Trophoblast cell (in vitro differentiated cells and primary cell): Measurements from ENCODE around the gene SSTR1.
"Not testable (repeated sequence)": the region's sequence is repeated elsewhere in the genome, so short reads cannot be mapped to it uniquely, and the experiment has no call there.

Experiments used
- DNase-seq, 2 donors: peaks; one replicate each; pipeline ENCODE4 v3.0.0-alpha.2; 2016
- H2AFZ ChIP-seq: 2 replicates; pipeline ENCODE4 v1.6.1; 2013; ENCODE audit warnings: low read length, moderate library complexity, mild to moderate bottlenecking; ENCODE audit not compliant: insufficient read depth, poor library complexity
- H2AK5ac ChIP-seq: 2 replicates; pipeline ENCODE4 v1.6.1; 2013; ENCODE audit warnings: mild to moderate bottlenecking, low read length
- H2BK120ac ChIP-seq: 2 replicates; pipeline ENCODE4 v1.6.1; 2013; ENCODE audit warnings: low read length, mild to moderate bottlenecking, moderate library complexity; ENCODE audit not compliant: insufficient read depth, poor library complexity
- H2BK12ac ChIP-seq: 2 replicates; pipeline ENCODE4 v1.6.1; 2013; ENCODE audit warnings: mild to moderate bottlenecking, low read length, moderate library complexity
- H2BK5ac ChIP-seq: 2 replicates; pipeline ENCODE4 v1.6.1; 2013; ENCODE audit warnings: low read length, low read depth, moderate library complexity, mild to moderate bottlenecking; ENCODE audit not compliant: poor library complexity
- H3K14ac ChIP-seq: 2 replicates; pipeline ENCODE4 v1.6.1; 2013; ENCODE audit warnings: mild to moderate bottlenecking, low read length
- H3K18ac ChIP-seq: 2 replicates; pipeline ENCODE4 v1.6.1; 2013; ENCODE audit warnings: mild to moderate bottlenecking, low read length
- H3K23ac ChIP-seq: 2 replicates; pipeline ENCODE4 v1.6.1; 2013; ENCODE audit warnings: low read length
- H3K27ac ChIP-seq: 2 replicates; pipeline ENCODE4 v1.5.1; 2013; ENCODE audit warnings: low read depth, mild to moderate bottlenecking, inconsistent platforms, low read length, moderate library complexity
- H3K27me3 ChIP-seq: 2 replicates; pipeline ENCODE4 v1.6.1; 2013; ENCODE audit warnings: inconsistent platforms, mild to moderate bottlenecking, low read length, moderate library complexity; ENCODE audit not compliant: insufficient read depth
- H3K36me3 ChIP-seq, 2 experiments: 1 replicate in 1 of 2; 2 replicates in 1 of 2; pipeline ENCODE4 v1.6.1; 2013; ENCODE audit warnings: low read length in 2 of 2, mild to moderate bottlenecking in 2 of 2, moderate library complexity in 1 of 2; ENCODE audit not compliant: insufficient read depth in 2 of 2, control insufficient read depth in 1 of 2
- H3K4ac ChIP-seq: 2 replicates; pipeline ENCODE4 v1.6.1; 2013; ENCODE audit warnings: low read depth, mild to moderate bottlenecking, low read length, moderate library complexity
- H3K4me1 ChIP-seq, 2 experiments: 1 replicate in 1 of 2; 2 replicates in 1 of 2; pipeline ENCODE4 v1.6.1; 2013; ENCODE audit warnings: low read length in 2 of 2, mild to moderate bottlenecking in 2 of 2, moderate library complexity in 1 of 2; ENCODE audit not compliant: insufficient read depth in 2 of 2, control insufficient read depth in 1 of 2
- H3K4me2 ChIP-seq: 2 replicates; pipeline ENCODE4 v1.6.1; 2013; ENCODE audit warnings: inconsistent platforms, mild to moderate bottlenecking, low read length, moderate library complexity
- H3K4me3 ChIP-seq: 2 replicates; pipeline ENCODE4 v1.5.1; 2013; ENCODE audit warnings: mild to moderate bottlenecking, low read depth, low read length, inconsistent platforms
- H3K79me1 ChIP-seq: one replicate; pipeline ENCODE4 v1.6.1; 2013; ENCODE audit warnings: low read length
- H3K79me2 ChIP-seq: 2 replicates; pipeline ENCODE4 v1.6.1; 2013; ENCODE audit warnings: low read length, mild to moderate bottlenecking; ENCODE audit not compliant: control insufficient read depth, insufficient read depth, poor library complexity
- H3K9ac ChIP-seq: 2 replicates; pipeline ENCODE4 v1.6.1; 2013; ENCODE audit warnings: mild to moderate bottlenecking, low read length
- H3K9me3 ChIP-seq: 2 replicates; pipeline ENCODE4 v1.6.1; 2013; ENCODE audit warnings: low read depth, mild to moderate bottlenecking, control low read depth, inconsistent platforms, low read length; ENCODE audit not compliant: insufficient read depth
- H4K12ac ChIP-seq: 2 replicates; pipeline ENCODE4 v1.6.1; 2013; ENCODE audit warnings: low read depth, mild to moderate bottlenecking, low read length, moderate library complexity
- H4K8ac ChIP-seq: 2 replicates; pipeline ENCODE4 v1.6.1; 2013; ENCODE audit warnings: low read depth, mild to moderate bottlenecking, low read length, moderate library complexity
- H4K91ac ChIP-seq: one replicate; pipeline ENCODE4 v1.6.1; 2013; ENCODE audit warnings: low read depth, mild to moderate bottlenecking, low read length, moderate library complexity
- WGBS: extraction: QIAGEN DNeasy Blood & Tissue Kit; methylation state at CpG from one replicate; pipeline ENCODE4 v1.1.7; 2013; ENCODE audit warnings: missing lambda C conversion rate; ENCODE audit not compliant: insufficient read length, insufficient coverage; ENCODE audit errors: extremely low coverage; 5-methylcytosine and 5-hydroxymethylcytosine counted together

Gene SSTR1

GRCh38 chr14:38190846-38191245 is 16.9 kb upstream of the SSTR1 start:
- no CpG with 5 or more reads among the region's 11 CpGs for WGBS
- H3K4me2 ChIP-seq, H2BK12ac ChIP-seq, H2AK5ac ChIP-seq, H4K8ac ChIP-seq, DNase-seq, H3K14ac ChIP-seq, H3K4me1 ChIP-seq, H4K12ac ChIP-seq, H4K91ac ChIP-seq, H3K4ac ChIP-seq, H3K18ac ChIP-seq, H3K27ac ChIP-seq, H2AFZ ChIP-seq, H2BK5ac ChIP-seq, H3K27me3 ChIP-seq, H3K79me1 ChIP-seq, H3K9ac ChIP-seq, H3K79me2 ChIP-seq, H3K36me3 ChIP-seq, H2BK120ac ChIP-seq, H3K23ac ChIP-seq, H3K4me3 ChIP-seq, H3K9me3 ChIP-seq: not testable (repeated sequence)

GRCh38 chr14:38191491-38191890 is 16.2 kb upstream of the SSTR1 start:
- H2BK5ac ChIP-seq, H3K14ac ChIP-seq, H3K4me2 ChIP-seq, H2BK120ac ChIP-seq, H3K27me3 ChIP-seq, H3K79me1 ChIP-seq, H2AFZ ChIP-seq, H4K8ac ChIP-seq, H3K18ac ChIP-seq, H3K4me1 ChIP-seq, H3K27ac ChIP-seq, H3K36me3 ChIP-seq, H3K9ac ChIP-seq, DNase-seq, H3K4ac ChIP-seq, H3K4me3 ChIP-seq, H3K79me2 ChIP-seq, H2BK12ac ChIP-seq, H3K9me3 ChIP-seq, H4K91ac ChIP-seq, H3K23ac ChIP-seq, H2AK5ac ChIP-seq, H4K12ac ChIP-seq: not testable (repeated sequence)
- no CpG with 5 or more reads among the region's 10 CpGs for WGBS

- peak in 1 of 2 donors; percentile 3 for DNase-seq
- Histone ChIP-seq H3K9me3 (no peaks in the 10 kb centered on the region), H3K4me1 (no peaks in the 10 kb centered on the region), H4K91ac (no peak overlapping the region), H4K12ac (no peak overlapping the region), H3K14ac (no peak overlapping the region), H2AFZ (no peak overlapping the region), H2BK120ac (no peak overlapping the region), H3K79me2 (no peaks in the 10 kb centered on the region), H3K4me3 (no peak overlapping the region), H3K23ac (no peak overlapping the region), H2BK5ac (no peak overlapping the region), H2AK5ac (no peak overlapping the region), H3K79me1 (no peaks in the 10 kb centered on the region), H3K36me3 (no peaks in the 10 kb centered on the region), H3K18ac (no peak overlapping the region), H3K27me3 (no peaks in the 10 kb centered on the region), H3K4me2 (no peak overlapping the region), H2BK12ac (no peak overlapping the region), H3K9ac (no peak overlapping the region), H3K4ac (no peak overlapping the region), H4K8ac (no peak overlapping the region), H3K27ac (no peak overlapping the region)
Measured at GRCh38 chr14:38197001-38197783, 10.5 kb upstream of the SSTR1 start.

GRCh38 chr14:38197784-38198335 is 9.8 kb upstream of the SSTR1 start:
- Histone ChIP-seq H2BK12ac (no peak overlapping the region), H4K12ac (no peak overlapping the region), H3K27me3 (no peaks in the 10 kb centered on the region), H3K14ac (no peak overlapping the region), H4K8ac (no peak overlapping the region), H2BK5ac (no peak overlapping the region), H3K4ac (no peak overlapping the region), H2BK120ac (no peak overlapping the region), H3K36me3 (no peaks in the 10 kb centered on the region), H3K23ac (no peak overlapping the region), H3K4me2 (no peak overlapping the region), H3K27ac (no peak overlapping the region), H3K79me1 (no peaks in the 10 kb centered on the region), H3K9ac (no peak overlapping the region), H3K9me3 (no peaks in the 10 kb centered on the region), H3K4me1 (no peaks in the 10 kb centered on the region), H2AK5ac (no peak overlapping the region), H2AFZ (no peak overlapping the region), H4K91ac (no peak overlapping the region), H3K4me3 (no peak overlapping the region), H3K79me2 (no peaks in the 10 kb centered on the region), H3K18ac (no peak overlapping the region)
- no peak for DNase-seq
- no CpG with 5 or more reads among the region's 2 CpGs for WGBS
